HCT116 (cell line): ENCODE measurements around the gene GP2. TPM values are rescaled to one million over a fixed set of nuclear protein-coding genes. Genes with fewer than 3 reads are reported as not detected.

ENCODE experiments used
- ATAC-seq: fragments of 200-7000 bp; cut with Tn5 transposase; 2 replicates; pipeline ENCODE4 v1.9.1; 2020; ENCODE audit warnings: mild to moderate bottlenecking, moderate library complexity
- BruUV-seq: library from RNA; stranded (reverse); fragments of 400-500 nt; replicated peaks from 2 replicates; lab custom pipeline; 2021; lab: Mats Ljungman, UMichigan
- CTCF ChIA-PET: fragments of 300-600 bp; sonication (Branson Sonifier 250); formaldehyde crosslinking; loops from one replicate; lab custom pipeline; 2021; ENCODE audit warnings: antibody characterized with exemption; lab: Charles Lee
- POLR2A ChIA-PET: fragments of 300-600, 350-600 bp; sonication (Branson Sonifier 250); formaldehyde crosslinking; loops from one replicate; lab custom pipeline; 2021; ENCODE audit warnings: antibody characterized with exemption; lab: Charles Lee
- RAD21 ChIA-PET, 2 experiments: fragments of 300-600 bp; sonication (Branson Sonifier 250); formaldehyde crosslinking; loops; one replicate each; lab custom pipeline; 2023; ENCODE audit warnings: low total read pairs in 2 of 2; ENCODE audit not compliant: uncharacterized antibody in 2 of 2, unreplicated experiment in 2 of 2, low non-redundant PET in 1 of 2; lab: Charles Lee
- DNase-seq: peaks from one replicate; pipeline ENCODE4 v3.0.0-alpha.2; 2010; ENCODE audit warnings: low read depth, low spot score
- H2AFZ ChIP-seq: fragments of 200-600 bp; shearing (Covaris generic), sonication (generic); 2 replicates; pipeline ENCODE4 v1.6.1; 2017; ENCODE audit warnings: low read depth, mixed run types, mixed read lengths, antibody characterized with exemption, low read length; ENCODE audit not compliant: poor library complexity, severe bottlenecking
- H3K27ac ChIP-seq: 2 replicates; pipeline ENCODE4 v1.5.1; 2012; ENCODE audit warnings: low read depth, low read length
- H3K27me3 ChIP-seq: fragments of 200-600 bp; sonication (generic); 2 replicates; pipeline ENCODE4 v1.6.1; 2016; ENCODE audit warnings: mixed run types, low read length, mixed read lengths; ENCODE audit not compliant: insufficient read depth
- H3K36me3 ChIP-seq, 2 experiments: fragments of 200-500 bp in 1 of 2; fragments of 200-600 bp in 1 of 2; sonication (Bioruptor generic) in 1 of 2; sonication (generic) in 1 of 2; 2 replicates each; pipeline versions ENCODE4 v1.5.1 to v1.6.1; 2014 to 2016; ENCODE audit warnings: low read length in 2 of 2, inconsistent platforms in 1 of 2, mixed read lengths in 1 of 2, mixed run types in 1 of 2; ENCODE audit not compliant: insufficient read depth in 2 of 2, control insufficient read depth in 1 of 2
- H3K4me1 ChIP-seq, 2 experiments: fragments of 200-600 bp in 1 of 2; sonication (generic) in 1 of 2; 2 replicates each; pipeline versions ENCODE4 v1.5.1 to v1.6.1; 2012 to 2017; ENCODE audit warnings: low read length in 2 of 2, inconsistent platforms in 1 of 2, mild to moderate bottlenecking in 1 of 2, mixed read lengths in 1 of 2, mixed run types in 1 of 2, moderate library complexity in 1 of 2; ENCODE audit not compliant: insufficient read depth in 2 of 2, control insufficient read depth in 1 of 2
- H3K4me2 ChIP-seq: fragments of 200-600 bp; sonication (generic); 2 replicates; pipeline ENCODE4 v1.6.1; 2017; ENCODE audit warnings: mixed run types, low read length, mixed read lengths
- H3K4me3 ChIP-seq, 2 experiments: fragments of 200-600 bp in 1 of 2; sonication (generic) in 1 of 2; replicated peaks in 1 of 2; 2 replicates each; pipeline ENCODE4 v1.5.1; 2011 to 2016; ENCODE audit warnings: low read length in 2 of 2, control low read depth in 1 of 2, low read depth in 1 of 2, mild to moderate bottlenecking in 1 of 2, mixed read lengths in 1 of 2, mixed run types in 1 of 2
- H3K79me2 ChIP-seq: fragments of 200-600 bp; sonication (generic); 2 replicates; pipeline ENCODE4 v1.6.1; 2017; ENCODE audit warnings: mild to moderate bottlenecking, mixed run types, low read length, moderate library complexity, mixed read lengths; ENCODE audit not compliant: insufficient read depth
- H3K9ac ChIP-seq: fragments of 200-600 bp; sonication (generic); 2 replicates; pipeline ENCODE4 v1.6.1; 2016; ENCODE audit warnings: low read length, mixed read lengths
- H3K9me2 ChIP-seq: fragments of 200-600 bp; sonication (generic), shearing (Covaris generic); 2 replicates; pipeline ENCODE4 v1.6.1; 2017; ENCODE audit warnings: mixed run types, mild to moderate bottlenecking, moderate library complexity; ENCODE audit not compliant: insufficient read depth
- H3K9me3 ChIP-seq, 2 experiments: fragments of 200-500 bp in 1 of 2; fragments of 200-600 bp in 1 of 2; sonication (Bioruptor generic) in 1 of 2; sonication (generic) in 1 of 2; 2 replicates each; pipeline ENCODE4 v1.6.1; 2014 to 2017; ENCODE audit warnings: low read length in 2 of 2, mixed read lengths in 2 of 2, inconsistent platforms in 1 of 2, low read depth in 1 of 2, mild to moderate bottlenecking in 1 of 2, mixed run types in 1 of 2, moderate library complexity in 1 of 2; ENCODE audit not compliant: control insufficient read depth in 1 of 2, insufficient read depth in 1 of 2
- H4K20me1 ChIP-seq: fragments of 200-600 bp; sonication (generic), shearing (Covaris generic); 2 replicates; pipeline ENCODE4 v1.6.1; 2017; ENCODE audit warnings: mixed run types, mild to moderate bottlenecking, moderate library complexity; ENCODE audit not compliant: insufficient read depth
- CBX3 ChIP-seq: IDR thresholded peaks from 2 replicates; pipeline ENCODE4 v1.6.1; 2012; ENCODE audit warnings: low read depth
- ELF1 ChIP-seq: IDR thresholded peaks from 2 replicates; pipeline ENCODE4 v1.6.1; 2012; ENCODE audit warnings: low read depth, borderline replicate concordance
- EZH2 ChIP-seq: fragments of 200-600 bp; sonication (generic); IDR thresholded peaks from 2 replicates; pipeline ENCODE4 v1.6.1; 2017; ENCODE audit warnings: antibody characterized with exemption, mixed run types
- JUND ChIP-seq: IDR thresholded peaks from 2 replicates; pipeline ENCODE4 v1.6.1; 2012
- POLR2A ChIP-seq: IDR thresholded peaks from 2 replicates; pipeline ENCODE4 v1.7.0; 2011; ENCODE audit warnings: borderline replicate concordance; ENCODE audit not compliant: insufficient read depth, insufficient read length; ENCODE audit errors: extremely low read depth
- RAD21 ChIP-seq: IDR thresholded peaks from 2 replicates; pipeline ENCODE4 v1.6.1; 2012; ENCODE audit warnings: low read depth, mild to moderate bottlenecking
- SRF ChIP-seq: IDR thresholded peaks from 2 replicates; pipeline ENCODE4 v1.6.1; 2012; ENCODE audit warnings: low read depth
- TCF7L2 ChIP-seq: IDR thresholded peaks from 2 replicates; pipeline ENCODE4 v1.7.0; 2011; ENCODE audit warnings: borderline replicate concordance, inconsistent platforms; ENCODE audit not compliant: insufficient read depth, insufficient read length; ENCODE audit errors: extremely low read depth
- YY1 ChIP-seq: IDR thresholded peaks from 2 replicates; pipeline ENCODE4 v1.6.1; 2011; ENCODE audit warnings: low read length, low read depth, moderate library complexity, mild to moderate bottlenecking; ENCODE audit not compliant: insufficient replicate concordance; ENCODE audit errors: extremely low read depth
- ZFX ChIP-seq: fragments of 450-650 bp; IDR thresholded peaks from 2 replicates; pipeline ENCODE4 v1.6.1; 2017
- ZNF274 ChIP-seq: fragments of 200-500 bp; sonication (Bioruptor generic); IDR thresholded peaks from 2 replicates; pipeline ENCODE4 v1.6.1; 2014; ENCODE audit warnings: mild to moderate bottlenecking, low read depth, low read length, inconsistent platforms
- intact Hi-C: fragments of 100-400 bp; cut with micrococcal nuclease; formaldehyde crosslinking; loops from 2 replicates; pipeline ENCODE4 v1.10.0; 2022
- total RNA-seq: library from RNA; stranded (reverse); gene quantifications from one replicate; pipeline ENCODE4 v1.2.1, GENCODE V29; 2021; ENCODE audit not compliant: unreplicated experiment
- TF ChIP-seq, protein P1 (sequence below): IDR thresholded peaks from 2 replicates; pipeline ENCODE4 v1.6.1; 2012
- TF ChIP-seq, protein P2 (sequence below): IDR thresholded peaks from 2 replicates; pipeline ENCODE4 v1.6.1; 2011; ENCODE audit warnings: mild to moderate bottlenecking, low read length, moderate library complexity; ENCODE audit not compliant: insufficient replicate concordance; ENCODE audit errors: extremely low read depth

GP2 gene
- total RNA-seq, 1 experiment from 2014 or later: 8.7 TPM

DNA sequence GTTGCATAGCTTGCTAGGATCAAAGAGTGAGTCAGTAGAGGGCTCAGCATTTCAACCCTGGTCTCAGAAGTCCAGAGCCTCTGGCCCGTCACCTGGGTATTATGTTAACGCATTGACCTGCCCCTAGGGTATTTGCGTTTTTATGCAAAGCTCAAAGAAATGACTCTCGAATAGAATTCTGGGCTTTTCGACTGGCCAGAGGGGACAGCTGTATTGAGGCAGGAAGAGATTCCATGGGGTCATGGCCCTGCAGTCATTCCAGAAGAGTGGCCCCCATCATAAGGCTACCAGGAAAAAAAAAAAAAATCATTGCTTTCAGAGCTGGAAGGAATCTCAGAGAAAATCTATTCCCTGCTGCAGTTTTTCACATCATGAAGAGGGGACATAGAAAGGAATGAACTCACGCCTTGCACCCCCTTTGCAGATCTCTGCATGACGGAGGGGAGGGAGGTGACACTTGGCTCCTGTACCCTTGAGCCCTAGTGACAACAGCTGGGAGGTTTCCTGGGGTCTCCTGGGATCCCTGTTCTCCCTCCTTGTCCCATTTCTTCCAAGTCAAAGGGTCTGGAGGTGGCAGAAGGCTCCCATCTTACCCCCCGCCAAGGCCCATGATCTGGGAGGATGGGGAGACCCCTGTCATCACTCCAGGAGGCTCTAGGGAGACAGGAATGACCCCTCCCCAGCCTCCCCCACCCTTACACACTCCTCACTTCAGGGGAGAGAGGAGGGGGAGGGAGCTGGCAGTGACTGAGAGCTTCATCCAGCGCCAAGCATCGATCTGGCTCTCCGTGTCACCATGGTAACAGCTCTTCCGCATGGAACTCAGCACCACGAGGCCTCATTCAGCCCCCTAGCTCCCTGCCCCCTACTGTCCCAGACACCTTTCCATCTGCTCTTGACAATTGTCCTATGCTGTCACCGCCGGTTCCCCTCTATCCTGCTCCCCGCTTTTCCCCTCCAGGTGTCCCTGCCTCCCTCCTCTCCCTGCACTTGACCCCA lies 35.8 kb downstream of the GP2 start:
- ChIA-PET POLR2A (no interaction called here), CTCF (interaction anchor here (3.0 kb wide), 1 partner anchor 9 kb away, joined by 11 read pairs; no protein-coding TSS in a partner anchor)

More for the DNA sequence above, 35.8 kb downstream of the GP2 start:
- intact Hi-C loops: no loop called here
- H3K27ac ChIP-seq: no peak overlapping the region
- H3K4me3 ChIP-seq: no peak overlapping the region
- no TSS peak for BruUV-seq
- no peak overlapping the region for H3K9ac ChIP-seq
- ATAC-seq (no peak), DNase-seq (no peak)
- no peaks in the 10 kb centered on the region for H3K9me3 ChIP-seq
- H3K9me2 ChIP-seq: no peaks in the 10 kb centered on the region
- TF ChIP-seq, protein P1, sequence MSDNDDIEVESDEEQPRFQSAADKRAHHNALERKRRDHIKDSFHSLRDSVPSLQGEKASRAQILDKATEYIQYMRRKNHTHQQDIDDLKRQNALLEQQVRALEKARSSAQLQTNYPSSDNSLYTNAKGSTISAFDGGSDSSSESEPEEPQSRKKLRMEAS: no peak
- TF ChIP-seq TCF7L2 (no peak), ZFX (no peak), CBX3 (no peak), JUND (no peak), ELF1 (no peak), POLR2A (no peak), RAD21 (no peak), EZH2 (no peak), YY1 (no peak), SRF (no peak), ZNF274 (no peak)
- TF ChIP-seq, protein P2, sequence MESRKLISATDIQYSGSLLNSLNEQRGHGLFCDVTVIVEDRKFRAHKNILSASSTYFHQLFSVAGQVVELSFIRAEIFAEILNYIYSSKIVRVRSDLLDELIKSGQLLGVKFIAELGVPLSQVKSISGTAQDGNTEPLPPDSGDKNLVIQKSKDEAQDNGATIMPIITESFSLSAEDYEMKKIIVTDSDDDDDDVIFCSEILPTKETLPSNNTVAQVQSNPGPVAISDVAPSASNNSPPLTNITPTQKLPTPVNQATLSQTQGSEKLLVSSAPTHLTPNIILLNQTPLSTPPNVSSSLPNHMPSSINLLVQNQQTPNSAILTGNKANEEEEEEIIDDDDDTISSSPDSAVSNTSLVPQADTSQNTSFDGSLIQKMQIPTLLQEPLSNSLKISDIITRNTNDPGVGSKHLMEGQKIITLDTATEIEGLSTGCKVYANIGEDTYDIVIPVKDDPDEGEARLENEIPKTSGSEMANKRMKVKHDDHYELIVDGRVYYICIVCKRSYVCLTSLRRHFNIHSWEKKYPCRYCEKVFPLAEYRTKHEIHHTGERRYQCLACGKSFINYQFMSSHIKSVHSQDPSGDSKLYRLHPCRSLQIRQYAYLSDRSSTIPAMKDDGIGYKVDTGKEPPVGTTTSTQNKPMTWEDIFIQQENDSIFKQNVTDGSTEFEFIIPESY: no peak
- H3K4me2 ChIP-seq: no peak overlapping the region
- peaks cover 36% of the 10 kb centered on the region for H3K27me3 ChIP-seq
- H3K79me2 ChIP-seq: no peaks in the 10 kb centered on the region
- no peak overlapping the region for H2AFZ ChIP-seq
- no peaks in the 10 kb centered on the region for H4K20me1 ChIP-seq
- no peaks in the 10 kb centered on the region for H3K4me1 ChIP-seq
- RAD21 ChIA-PET: no interaction called here
- H3K36me3 ChIP-seq: no peaks in the 10 kb centered on the region
